ENCODE data around the gene CPLANE1.

GRCh38 chr5:37170856-37171255 is 78.3 kb downstream of the CPLANE1 start:
- TF ChIP-seq CTCF (IDR thresholded peaks at IDR 0.05) = no peak
- no peak for TF ChIP-seq POLR2A (IDR thresholded peaks at IDR 0.05)

Data from adrenal gland (tissue), 5 donors.